SK-N-SH treated with all-trans-retinoic acid at 6 μM for 48 hours (cell line): ENCODE results near the gene ZFP82.

ENCODE experiments used
- ARNTL ChIP-seq: fragments of 450-650 bp; formaldehyde crosslinking; IDR thresholded peaks from 2 replicates; pipeline ENCODE4 v1.5.0; 2020; ENCODE audit warnings: low read depth, mild to moderate bottlenecking, moderate library complexity, borderline replicate concordance
- BACH2 ChIP-seq: fragments of 250-450 bp; sonication (Bioruptor Pico); IDR thresholded peaks from 2 replicates; pipeline ENCODE4 v1.9.0; 2021; ENCODE audit warnings: mild to moderate bottlenecking, borderline replicate concordance
- ESRRG ChIP-seq: fragments of 250-450 bp; sonication (Bioruptor Pico); IDR thresholded peaks from 2 replicates; pipeline ENCODE4 v1.6.1; 2021; ENCODE audit warnings: mild to moderate bottlenecking
- ISL1 ChIP-seq: fragments of 250-450 bp; sonication (Bioruptor Pico); IDR thresholded peaks from 2 replicates; pipeline ENCODE4 v2.1.2; 2022; ENCODE audit warnings: mild to moderate bottlenecking, moderate library complexity
- RARB ChIP-seq: fragments of 250-450 bp; sonication (Bioruptor Pico); IDR thresholded peaks from 2 replicates; pipeline ENCODE4 v1.8.0; 2021; ENCODE audit warnings: mild to moderate bottlenecking, moderate library complexity
- ZFP3 ChIP-seq: fragments of 250-450 bp; sonication (Bioruptor Pico); IDR thresholded peaks from 2 replicates; pipeline ENCODE4 v1.5.0; 2020; ENCODE audit warnings: mild to moderate bottlenecking, moderate library complexity
- ZFP30 ChIP-seq: fragments of 450-650 bp; formaldehyde crosslinking; IDR thresholded peaks from 2 replicates; pipeline ENCODE4 v1.5.0; 2022; ENCODE audit warnings: mild to moderate bottlenecking, moderate library complexity
- ZNF70 ChIP-seq: fragments of 450-650 bp; formaldehyde crosslinking; IDR thresholded peaks from 2 replicates; pipeline ENCODE4 v1.5.0; 2020; ENCODE audit warnings: mild to moderate bottlenecking, moderate library complexity
- TF ChIP-seq, protein P1 (sequence below): fragments of 250-450 bp; sonication (Bioruptor Pico); IDR thresholded peaks from 2 replicates; pipeline ENCODE4 v1.5.0; 2020; ENCODE audit warnings: mild to moderate bottlenecking, moderate library complexity

DNA sequence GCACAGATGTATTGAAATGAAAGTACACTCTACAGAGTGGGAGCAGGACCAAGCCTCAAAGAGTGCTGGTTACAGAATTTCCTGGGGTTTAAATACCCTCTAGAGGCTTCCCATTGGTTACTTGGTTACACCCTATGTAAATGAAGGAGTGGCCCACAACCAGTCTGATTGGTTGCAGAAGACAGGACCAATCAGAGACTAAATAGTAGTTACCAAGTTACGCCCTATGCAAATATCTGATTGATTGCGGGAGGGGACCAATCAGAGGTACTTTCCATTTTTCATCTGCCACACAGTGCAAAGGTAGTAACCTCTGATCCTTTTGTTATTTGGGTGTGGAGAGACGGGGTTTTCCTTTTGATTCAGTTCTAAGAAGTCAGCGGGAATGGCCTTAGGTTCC lies 5.5 kb upstream of the ZFP82 start:
- TF ChIP-seq ZNF70 (CRISPR knock-in tag) (no peak), BACH2 (CRISPR knock-in tag) (no peak), RARB (no peak), ARNTL (CRISPR knock-in tag) (no peak), ISL1 (CRISPR knock-in tag) (no peak), ESRRG (CRISPR knock-in tag) (no peak), ZFP30 (CRISPR knock-in tag) (no peak), ZFP3 (CRISPR knock-in tag) (no peak)
- TF ChIP-seq, protein P1, sequence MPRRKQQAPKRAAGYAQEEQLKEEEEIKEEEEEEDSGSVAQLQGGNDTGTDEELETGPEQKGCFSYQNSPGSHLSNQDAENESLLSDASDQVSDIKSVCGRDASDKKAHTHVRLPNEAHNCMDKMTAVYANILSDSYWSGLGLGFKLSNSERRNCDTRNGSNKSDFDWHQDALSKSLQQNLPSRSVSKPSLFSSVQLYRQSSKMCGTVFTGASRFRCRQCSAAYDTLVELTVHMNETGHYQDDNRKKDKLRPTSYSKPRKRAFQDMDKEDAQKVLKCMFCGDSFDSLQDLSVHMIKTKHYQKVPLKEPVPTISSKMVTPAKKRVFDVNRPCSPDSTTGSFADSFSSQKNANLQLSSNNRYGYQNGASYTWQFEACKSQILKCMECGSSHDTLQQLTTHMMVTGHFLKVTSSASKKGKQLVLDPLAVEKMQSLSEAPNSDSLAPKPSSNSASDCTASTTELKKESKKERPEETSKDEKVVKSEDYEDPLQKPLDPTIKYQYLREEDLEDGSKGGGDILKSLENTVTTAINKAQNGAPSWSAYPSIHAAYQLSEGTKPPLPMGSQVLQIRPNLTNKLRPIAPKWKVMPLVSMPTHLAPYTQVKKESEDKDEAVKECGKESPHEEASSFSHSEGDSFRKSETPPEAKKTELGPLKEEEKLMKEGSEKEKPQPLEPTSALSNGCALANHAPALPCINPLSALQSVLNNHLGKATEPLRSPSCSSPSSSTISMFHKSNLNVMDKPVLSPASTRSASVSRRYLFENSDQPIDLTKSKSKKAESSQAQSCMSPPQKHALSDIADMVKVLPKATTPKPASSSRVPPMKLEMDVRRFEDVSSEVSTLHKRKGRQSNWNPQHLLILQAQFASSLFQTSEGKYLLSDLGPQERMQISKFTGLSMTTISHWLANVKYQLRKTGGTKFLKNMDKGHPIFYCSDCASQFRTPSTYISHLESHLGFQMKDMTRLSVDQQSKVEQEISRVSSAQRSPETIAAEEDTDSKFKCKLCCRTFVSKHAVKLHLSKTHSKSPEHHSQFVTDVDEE = no peak
